Measurements from ENCODE around the gene AFAP1L1. TPM values are rescaled to one million over a fixed set of nuclear protein-coding genes. Genes with fewer than 3 reads are reported as not detected.
A peak's percentile ranks its signal among the peaks of the same experiment; 100 is the strongest.

The AFAP1L1 gene
- total and polyA plus RNA-seq, 2 of the 13 experiments (the other 11 are each of a cell fraction or from before 2014, with no cell fraction given): 0.38 to 1.0 TPM

DNA sequence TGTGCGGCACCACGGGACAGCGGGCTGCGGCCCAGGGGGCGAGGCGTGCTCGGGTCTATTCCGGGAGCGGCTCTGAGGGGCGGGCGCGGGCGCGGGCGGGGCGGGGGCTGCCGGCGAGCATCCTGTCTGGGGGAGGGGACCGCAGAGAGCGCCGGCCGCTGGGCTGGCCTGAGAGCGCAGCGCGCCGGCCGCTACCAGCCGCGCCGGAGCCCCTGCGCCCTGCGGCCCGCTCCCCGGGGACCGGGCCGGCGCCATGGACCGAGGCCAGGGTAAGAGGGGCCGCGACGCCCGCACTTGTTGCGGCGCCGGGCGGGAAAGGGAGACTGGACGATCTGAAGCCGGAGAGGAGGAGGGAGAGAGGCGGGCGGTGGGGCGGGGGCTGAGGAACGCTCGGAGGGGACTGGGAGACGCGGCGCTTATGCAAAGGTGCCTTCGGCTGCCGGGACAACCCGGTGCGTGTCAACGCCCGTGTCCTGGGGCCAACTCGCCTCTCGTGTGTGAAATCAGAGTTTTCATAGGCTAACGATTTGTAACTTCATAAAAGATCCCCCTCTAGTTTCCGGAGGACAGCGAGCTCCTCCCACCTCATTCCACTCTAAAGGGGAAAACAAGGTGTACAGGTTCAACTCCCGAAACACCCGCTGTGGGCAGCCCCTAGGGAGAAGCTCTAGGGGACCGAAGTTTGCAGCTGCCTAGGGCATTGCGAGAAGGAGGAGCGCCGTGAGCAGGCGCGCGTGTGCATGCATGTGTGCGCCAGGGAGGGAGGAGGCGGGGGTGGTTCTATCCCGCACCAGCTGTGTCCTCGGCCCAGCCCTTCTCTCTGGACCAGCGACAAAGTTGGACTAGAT lies at the start of gene AFAP1L1 (continued):
- TF ChIP-seq, protein P1, sequence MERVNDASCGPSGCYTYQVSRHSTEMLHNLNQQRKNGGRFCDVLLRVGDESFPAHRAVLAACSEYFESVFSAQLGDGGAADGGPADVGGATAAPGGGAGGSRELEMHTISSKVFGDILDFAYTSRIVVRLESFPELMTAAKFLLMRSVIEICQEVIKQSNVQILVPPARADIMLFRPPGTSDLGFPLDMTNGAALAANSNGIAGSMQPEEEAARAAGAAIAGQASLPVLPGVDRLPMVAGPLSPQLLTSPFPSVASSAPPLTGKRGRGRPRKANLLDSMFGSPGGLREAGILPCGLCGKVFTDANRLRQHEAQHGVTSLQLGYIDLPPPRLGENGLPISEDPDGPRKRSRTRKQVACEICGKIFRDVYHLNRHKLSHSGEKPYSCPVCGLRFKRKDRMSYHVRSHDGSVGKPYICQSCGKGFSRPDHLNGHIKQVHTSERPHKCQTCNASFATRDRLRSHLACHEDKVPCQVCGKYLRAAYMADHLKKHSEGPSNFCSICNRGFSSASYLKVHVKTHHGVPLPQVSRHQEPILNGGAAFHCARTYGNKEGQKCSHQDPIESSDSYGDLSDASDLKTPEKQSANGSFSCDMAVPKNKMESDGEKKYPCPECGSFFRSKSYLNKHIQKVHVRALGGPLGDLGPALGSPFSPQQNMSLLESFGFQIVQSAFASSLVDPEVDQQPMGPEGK (CRISPR knock-in tag; IDR thresholded peaks at IDR 0.05): 0 out of 2 replicates have a peak, but pooled peaks have one; percentile 8
- TF ChIP-seq JUND (CRISPR knock-in tag; IDR thresholded peaks at IDR 0.05): no peak

DNA sequence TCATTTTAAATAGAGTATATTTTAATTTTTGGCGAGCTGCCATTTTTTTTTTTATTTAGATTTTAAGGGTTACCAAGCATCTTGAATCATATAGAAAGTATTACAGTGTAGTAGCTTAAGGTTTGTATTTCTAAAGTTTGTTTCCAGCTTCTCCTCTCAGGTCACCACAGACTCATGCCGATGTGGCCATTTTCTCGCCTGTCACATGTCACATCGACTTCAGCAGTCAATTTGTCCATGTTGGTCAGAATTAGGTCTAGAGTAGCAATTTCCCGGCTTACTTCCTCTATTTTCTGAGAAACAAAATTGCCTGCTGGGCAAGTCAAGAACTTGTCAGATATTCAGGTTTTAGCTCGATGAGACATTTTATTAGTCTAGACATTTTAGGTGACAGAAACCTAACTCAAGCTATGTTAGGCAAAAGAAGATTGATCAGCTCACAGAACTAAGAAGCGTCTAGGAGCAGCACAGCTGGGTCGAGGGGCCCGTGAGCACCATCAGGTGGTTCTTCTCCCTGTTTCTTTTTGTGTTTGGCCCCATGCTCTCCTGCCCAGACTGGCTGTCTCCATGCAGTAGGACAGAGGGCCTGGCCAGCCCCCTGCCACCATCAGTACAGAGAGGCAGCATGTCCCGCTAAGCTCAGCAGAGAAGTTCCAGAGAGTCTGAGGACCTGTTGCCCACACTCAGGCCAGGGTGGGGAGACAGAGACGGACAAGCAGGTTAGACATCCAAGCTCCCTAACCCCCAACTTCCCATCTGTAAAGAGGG lies 48.4 kb upstream of the AFAP1L1 start:
- Histone ChIP-seq H3K79me2 (ENCODE audit: insufficient read depth, low read length) (no peaks in the 10 kb centered on the region), H3K4me3 (replicated peaks in 1 of 3; ENCODE audit: insufficient read depth in 1 of 3, low read depth in 2 of 3, low read length in 3 of 3) (no peak overlapping the region), H3K4me1 (ENCODE audit: insufficient read depth, low read length) (peaks cover 44% of the 10 kb centered on the region), H3K27me3 (ENCODE audit: control insufficient read depth in 1 of 2, insufficient read depth in 2 of 2, low read length in 2 of 2) (no peaks in the 10 kb centered on the region), H3K4me2 (ENCODE audit: low read depth, low read length) (no peak overlapping the region), H3K9ac (ENCODE audit: insufficient read depth, low read depth, low read length) (no peak overlapping the region), H3K27ac (ENCODE audit: extremely low read length, insufficient read depth, low read length) (no peak overlapping the region), H2AFZ (ENCODE audit: low read length) (no peak overlapping the region), H3K36me3 (replicated peaks in 1 of 2; ENCODE audit: control insufficient read depth in 1 of 2, insufficient read depth in 2 of 2, low read length in 2 of 2) (no peaks in the 10 kb centered on the region), H4K20me1 (ENCODE audit: insufficient read depth, low read length) (no peaks in the 10 kb centered on the region), H3K9me3 (ENCODE audit: low read length) (no peaks in the 10 kb centered on the region)
- WGBS (ENCODE audit: low lambda C conversion rate): 88% methylated on average over 9 of the region's 11 CpGs
- DNase-seq (ENCODE audit: low spot score): no peak
- BruUV-seq (replicated peaks): no TSS peak
- POLR2A ChIA-PET: no interaction called here
- CTCF ChIA-PET (ENCODE audit: low intra/inter-chr PET ratio, low total read pairs): no interaction called here
- ATAC-seq: no peak
- in situ Hi-C loops (cut with HindIII; ENCODE audit: extremely low pct_ligation_motif_present, low pct_unique_long_range_greater_than_20kb) (no loop called here), intact Hi-C loops (cut with micrococcal nuclease; ENCODE audit: unreplicated experiment) (loop anchor here (10.0 kb wide), 1 partner anchor 158 kb away; the partner anchor contains the start of gene SH3TC2)
- FAIRE-seq: no peak
- TF ChIP-seq BCL6 (CRISPR knock-in tag; IDR thresholded peaks at IDR 0.05) (no peak), ZBTB21 (CRISPR knock-in tag; IDR thresholded peaks at IDR 0.05) (no peak), ZNF652 (CRISPR knock-in tag; IDR thresholded peaks at IDR 0.05; ENCODE audit: borderline replicate concordance, low read depth) (no peak), HNF4A (CRISPR knock-in tag; IDR thresholded peaks at IDR 0.05) (no peak), MEIS1 (CRISPR knock-in tag; IDR thresholded peaks at IDR 0.05; ENCODE audit: borderline replicate concordance) (no peak), ZNF337 (CRISPR knock-in tag; IDR thresholded peaks at IDR 0.05; ENCODE audit: borderline replicate concordance, low read depth) (no peak), ZNF703 (CRISPR knock-in tag; IDR thresholded peaks at IDR 0.05; ENCODE audit: borderline replicate concordance) (no peak), SNAI1 (CRISPR knock-in tag; IDR thresholded peaks at IDR 0.05; ENCODE audit: borderline replicate concordance) (no peak)
- TF ChIP-seq, protein P2, sequence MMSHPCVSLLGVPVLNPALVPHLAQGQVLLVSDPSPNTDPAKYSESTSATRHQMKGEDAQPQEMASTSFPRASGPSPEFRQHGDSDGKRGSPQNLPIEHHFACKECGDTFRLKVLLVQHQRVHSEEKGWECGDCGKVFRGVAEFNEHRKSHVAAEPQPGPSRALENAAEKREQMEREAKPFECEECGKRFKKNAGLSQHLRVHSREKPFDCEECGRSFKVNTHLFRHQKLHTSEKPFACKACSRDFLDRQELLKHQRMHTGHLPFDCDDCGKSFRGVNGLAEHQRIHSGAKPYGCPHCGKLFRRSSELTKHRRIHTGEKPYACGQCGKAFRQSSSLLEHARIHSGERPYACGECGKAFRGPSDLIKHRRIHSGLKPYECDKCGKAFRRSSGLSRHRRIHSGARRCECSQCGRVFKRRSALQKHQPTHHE (CRISPR knock-in tag; IDR thresholded peaks at IDR 0.05; ENCODE audit: borderline replicate concordance): no peak
- TF ChIP-seq, protein P3, sequence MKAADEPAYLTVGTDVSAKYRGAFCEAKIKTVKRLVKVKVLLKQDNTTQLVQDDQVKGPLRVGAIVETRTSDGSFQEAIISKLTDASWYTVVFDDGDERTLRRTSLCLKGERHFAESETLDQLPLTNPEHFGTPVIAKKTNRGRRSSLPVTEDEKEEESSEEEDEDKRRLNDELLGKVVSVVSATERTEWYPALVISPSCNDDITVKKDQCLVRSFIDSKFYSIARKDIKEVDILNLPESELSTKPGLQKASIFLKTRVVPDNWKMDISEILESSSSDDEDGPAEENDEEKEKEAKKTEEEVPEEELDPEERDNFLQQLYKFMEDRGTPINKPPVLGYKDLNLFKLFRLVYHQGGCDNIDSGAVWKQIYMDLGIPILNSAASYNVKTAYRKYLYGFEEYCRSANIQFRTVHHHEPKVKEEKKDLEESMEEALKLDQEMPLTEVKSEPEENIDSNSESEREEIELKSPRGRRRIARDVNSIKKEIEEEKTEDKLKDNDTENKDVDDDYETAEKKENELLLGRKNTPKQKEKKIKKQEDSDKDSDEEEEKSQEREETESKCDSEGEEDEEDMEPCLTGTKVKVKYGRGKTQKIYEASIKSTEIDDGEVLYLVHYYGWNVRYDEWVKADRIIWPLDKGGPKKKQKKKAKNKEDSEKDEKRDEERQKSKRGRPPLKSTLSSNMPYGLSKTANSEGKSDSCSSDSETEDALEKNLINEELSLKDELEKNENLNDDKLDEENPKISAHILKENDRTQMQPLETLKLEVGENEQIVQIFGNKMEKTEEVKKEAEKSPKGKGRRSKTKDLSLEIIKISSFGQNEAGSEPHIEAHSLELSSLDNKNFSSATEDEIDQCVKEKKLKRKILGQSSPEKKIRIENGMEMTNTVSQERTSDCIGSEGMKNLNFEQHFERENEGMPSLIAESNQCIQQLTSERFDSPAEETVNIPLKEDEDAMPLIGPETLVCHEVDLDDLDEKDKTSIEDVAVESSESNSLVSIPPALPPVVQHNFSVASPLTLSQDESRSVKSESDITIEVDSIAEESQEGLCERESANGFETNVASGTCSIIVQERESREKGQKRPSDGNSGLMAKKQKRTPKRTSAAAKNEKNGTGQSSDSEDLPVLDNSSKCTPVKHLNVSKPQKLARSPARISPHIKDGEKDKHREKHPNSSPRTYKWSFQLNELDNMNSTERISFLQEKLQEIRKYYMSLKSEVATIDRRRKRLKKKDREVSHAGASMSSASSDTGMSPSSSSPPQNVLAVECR (CRISPR knock-in tag; IDR thresholded peaks at IDR 0.05; ENCODE audit: borderline replicate concordance): no peak

All from HepG2 (cell line).